GM12801 (cell line): Measurements from ENCODE around the gene CFAP57.

ENCODE experiments used
- TF ChIP-seq, protein P1 (sequence below): IDR thresholded peaks from one replicate; pipeline ENCODE4 v1.5.1; 2011; ENCODE audit warnings: control low read depth; ENCODE audit not compliant: insufficient read length; ENCODE audit errors: extremely low read depth

CFAP57 gene

DNA sequence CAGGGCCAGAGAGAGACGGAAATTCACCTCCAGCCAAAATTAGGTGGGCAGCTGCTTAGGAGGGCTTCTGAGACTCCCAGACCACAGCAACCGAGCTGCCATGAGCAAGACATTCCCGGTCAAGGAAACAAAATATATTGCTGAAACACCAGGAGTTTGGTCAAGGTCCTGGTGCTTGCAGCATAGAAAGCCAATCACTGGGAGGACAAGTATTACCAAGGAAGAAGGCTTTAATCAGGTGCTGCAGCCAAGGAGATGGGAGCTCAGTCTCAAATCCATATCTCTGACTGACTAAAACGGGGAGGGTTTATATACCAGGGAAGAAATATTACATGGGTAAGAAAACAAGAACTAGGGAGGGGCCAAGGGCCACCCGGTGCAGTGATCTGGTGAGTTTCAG is 78.9 kb downstream of the CFAP57 start:
- TF ChIP-seq, protein P1, sequence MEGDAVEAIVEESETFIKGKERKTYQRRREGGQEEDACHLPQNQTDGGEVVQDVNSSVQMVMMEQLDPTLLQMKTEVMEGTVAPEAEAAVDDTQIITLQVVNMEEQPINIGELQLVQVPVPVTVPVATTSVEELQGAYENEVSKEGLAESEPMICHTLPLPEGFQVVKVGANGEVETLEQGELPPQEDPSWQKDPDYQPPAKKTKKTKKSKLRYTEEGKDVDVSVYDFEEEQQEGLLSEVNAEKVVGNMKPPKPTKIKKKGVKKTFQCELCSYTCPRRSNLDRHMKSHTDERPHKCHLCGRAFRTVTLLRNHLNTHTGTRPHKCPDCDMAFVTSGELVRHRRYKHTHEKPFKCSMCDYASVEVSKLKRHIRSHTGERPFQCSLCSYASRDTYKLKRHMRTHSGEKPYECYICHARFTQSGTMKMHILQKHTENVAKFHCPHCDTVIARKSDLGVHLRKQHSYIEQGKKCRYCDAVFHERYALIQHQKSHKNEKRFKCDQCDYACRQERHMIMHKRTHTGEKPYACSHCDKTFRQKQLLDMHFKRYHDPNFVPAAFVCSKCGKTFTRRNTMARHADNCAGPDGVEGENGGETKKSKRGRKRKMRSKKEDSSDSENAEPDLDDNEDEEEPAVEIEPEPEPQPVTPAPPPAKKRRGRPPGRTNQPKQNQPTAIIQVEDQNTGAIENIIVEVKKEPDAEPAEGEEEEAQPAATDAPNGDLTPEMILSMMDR, result no peak

- TF ChIP-seq, protein P1, result no peak
Observed at GRCh38 chr1:43252225-43252624, 80.1 kb downstream of the CFAP57 start.

- TF ChIP-seq, protein P1, result no peak
Observed at GRCh38 chr1:43253173-43253572, 81.0 kb downstream of the CFAP57 start.

GRCh38 chr1:43253876-43254275 is 81.7 kb downstream of the CFAP57 start:
- TF ChIP-seq, protein P1, result no peak

DNA sequence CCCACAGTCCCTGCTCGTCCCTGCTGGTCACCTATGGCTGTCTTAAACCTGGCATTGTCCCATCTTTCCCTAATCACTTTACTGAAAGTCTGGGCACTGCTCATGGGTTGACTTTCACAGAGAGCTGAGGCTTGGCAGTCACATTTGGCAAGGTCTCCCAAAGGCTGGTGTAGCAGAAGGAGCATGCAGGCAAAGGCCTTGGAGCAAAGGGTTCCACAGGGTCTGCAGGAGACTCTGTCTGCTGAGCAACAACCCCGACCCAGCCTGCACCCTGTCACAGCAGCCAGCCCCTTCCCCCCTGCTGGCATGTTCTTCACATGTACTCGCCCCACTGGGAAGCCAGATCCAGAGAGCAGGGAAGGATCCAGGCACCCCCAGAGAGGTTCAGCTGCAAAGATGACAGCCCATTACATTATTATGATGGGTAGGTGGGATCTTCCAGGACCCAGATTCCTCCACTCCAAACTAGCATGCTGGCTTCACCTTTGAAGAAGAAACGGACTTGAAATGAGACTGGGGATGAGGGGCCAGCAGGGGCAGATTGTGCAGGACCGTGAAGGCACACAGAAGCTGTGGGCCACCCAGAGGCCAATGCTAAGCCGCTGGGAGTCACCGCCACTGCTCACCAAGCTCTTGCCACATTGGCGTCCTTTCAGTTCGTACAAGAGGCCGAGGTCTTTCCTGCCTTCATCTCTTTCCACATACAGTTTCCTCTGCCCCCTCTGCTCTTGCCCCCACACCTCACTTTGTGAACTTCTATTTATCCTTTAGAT is 83.5 kb downstream of the CFAP57 start:
- TF ChIP-seq, protein P1, result no peak

DNA sequence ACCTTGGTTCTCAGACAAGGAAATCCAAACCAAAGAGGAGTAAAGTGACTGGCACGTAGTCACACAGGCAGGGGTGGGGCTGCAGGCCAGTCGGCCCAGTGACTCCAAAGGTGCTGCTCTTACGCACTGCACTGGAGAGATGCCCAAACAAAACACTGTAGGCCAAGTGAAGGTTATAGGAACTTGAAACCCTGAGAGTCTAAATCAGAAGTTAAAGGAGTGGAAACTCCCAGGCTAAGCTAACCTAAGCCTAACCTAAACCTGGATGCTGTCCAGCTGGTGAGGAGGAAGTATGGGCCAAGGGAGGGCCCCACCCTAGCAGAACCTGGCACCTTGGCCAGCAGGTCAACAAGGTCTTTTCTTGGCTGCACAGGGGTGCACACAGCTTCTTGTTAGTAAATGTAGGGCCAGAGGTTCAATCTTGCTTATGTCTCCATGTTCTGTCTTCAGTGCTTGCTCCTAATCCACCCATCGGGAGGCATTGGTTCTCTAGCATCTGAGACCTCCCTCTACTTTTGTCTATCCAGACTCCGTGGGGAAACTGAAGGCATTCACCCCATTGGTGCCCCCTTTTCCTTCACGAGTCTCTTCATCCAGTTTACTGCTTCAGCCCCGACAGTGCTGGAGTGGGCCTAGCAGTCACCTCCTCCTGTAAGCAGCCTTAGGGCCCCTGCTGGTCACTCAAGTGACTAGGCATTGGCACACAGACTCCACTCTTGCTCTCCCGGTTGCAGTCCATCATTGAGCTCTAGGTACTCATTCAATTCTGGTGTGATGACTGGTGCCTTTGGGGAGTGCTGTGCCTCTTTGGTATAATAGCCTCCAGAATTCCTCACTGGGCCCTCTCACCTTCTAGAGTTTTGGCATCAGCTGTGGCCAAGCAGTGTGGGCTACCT is 84.8 kb downstream of the CFAP57 start:
- TF ChIP-seq, protein P1, result no peak

- TF ChIP-seq, protein P1, result no peak
Observed at GRCh38 chr1:43258370-43258769, 86.2 kb downstream of the CFAP57 start.
